ENCODE results near the gene DMRTB1.
A peak's percentile ranks its signal among the peaks of the same experiment; 100 is the strongest.

Gene DMRTB1

GRCh38 chr1:53511933-53512806, 53.0 kb downstream of the DMRTB1 start (continued):
- 0 out of 2 replicates have a peak, but pooled peaks have one; percentile 18 for TF ChIP-seq PRDM4 (tag by site-specific recombination; IDR thresholded peaks at IDR 0.05)
- peak; percentile 95 for TF ChIP-seq ZNF335 (tag by site-specific recombination; conservative IDR thresholded peaks at IDR 0.05)
- TF ChIP-seq ZNF843 (tag by site-specific recombination; IDR thresholded peaks at IDR 0.05) = peak; percentile 68; the same call in 1 of the 2 replicates
- TF ChIP-seq ZIC2 (tag by site-specific recombination; IDR thresholded peaks at IDR 0.05) = peak; percentile 98
- 0 out of 2 replicates have a peak, but pooled peaks have one; percentile 22 for TF ChIP-seq ZNF518A (tag by site-specific recombination; conservative IDR thresholded peaks at IDR 0.05; ENCODE audit: low read depth)
- peak; percentile 30; the same call in 1 of the 2 replicates for TF ChIP-seq ZBTB44 (tag by site-specific recombination; IDR thresholded peaks at IDR 0.05)
- TF ChIP-seq ZFP69B (tag by site-specific recombination; IDR thresholded peaks at IDR 0.05) = peak; percentile 38; the same call in 1 of the 2 replicates
- no peak for TF ChIP-seq ZNF747 (tag by site-specific recombination; IDR thresholded peaks at IDR 0.05)
- no peak for TF ChIP-seq ZSCAN18 (tag by site-specific recombination; IDR thresholded peaks at IDR 0.05)
- no peak for TF ChIP-seq ZNF768 (tag by site-specific recombination; IDR thresholded peaks at IDR 0.05)
- TF ChIP-seq ZNF501 (tag by site-specific recombination; IDR thresholded peaks at IDR 0.05) = no peak
- TF ChIP-seq ELK4 (IDR thresholded peaks at IDR 0.05; ENCODE audit: borderline replicate concordance, low read depth, low read length) = no peak
- no peak for TF ChIP-seq ZNF621 (tag by site-specific recombination; IDR thresholded peaks at IDR 0.05)
- TF ChIP-seq ZNF423 (tag by site-specific recombination; IDR thresholded peaks at IDR 0.05) = 0 out of 2 replicates have a peak, but pooled peaks have one; percentile 19
- no peak for TF ChIP-seq ZNF660 (tag by site-specific recombination; IDR thresholded peaks at IDR 0.05)
- no peak for TF ChIP-seq ZFP3 (tag by site-specific recombination; IDR thresholded peaks at IDR 0.05; ENCODE audit: low read depth)
- TF ChIP-seq ZNF561 (tag by site-specific recombination; IDR thresholded peaks at IDR 0.05; ENCODE audit: borderline replicate concordance) = peak; percentile 95
- peak; percentile 47 for TF ChIP-seq OSR2 (tag by site-specific recombination; IDR thresholded peaks at IDR 0.05)
- 0 out of 2 replicates have a peak, but pooled peaks have one; percentile 34 for TF ChIP-seq ZNF121 (tag by site-specific recombination; IDR thresholded peaks at IDR 0.05)
- peak; percentile 90 for TF ChIP-seq GLIS1 (tag by site-specific recombination; IDR thresholded peaks at IDR 0.05)
- TF ChIP-seq ZBTB17 (tag by site-specific recombination; IDR thresholded peaks at IDR 0.05) = peak; percentile 60
- TF ChIP-seq ZBTB8A (tag by site-specific recombination; IDR thresholded peaks at IDR 0.05) = peak; percentile 9
- TF ChIP-seq GFI1B (tag by site-specific recombination; IDR thresholded peaks at IDR 0.05) = peak; percentile 4; the same call in 1 of the 2 replicates
- TF ChIP-seq HOXD13 (CRISPR knock-in tag; IDR thresholded peaks at IDR 0.05; ENCODE audit: borderline replicate concordance) = no peak
- TF ChIP-seq SP2 (tag by site-specific recombination; IDR thresholded peaks at IDR 0.05) = peak; percentile 3; the same call in 1 of the 2 replicates
- TF ChIP-seq ZNF10 (tag by site-specific recombination; IDR thresholded peaks at IDR 0.05) = peak; percentile 42; the same call in 1 of the 2 replicates
- no peak for TF ChIP-seq ZNF48 (tag by site-specific recombination; IDR thresholded peaks at IDR 0.05)
